Thymus (tissue), 11 donors: ENCODE measurements around the gene REXO5. TPM values are rescaled to one million over a fixed set of nuclear protein-coding genes. Genes with fewer than 3 reads are reported as not detected.
A peak's percentile ranks its signal among the peaks of the same experiment; 100 is the strongest.

ENCODE experiments used
- DNase-seq, 9 donors: peaks; one replicate each; pipeline ENCODE4 v3.0.0-alpha.2; 2013; ENCODE audit warnings: low spot score in 9 of 9, low read depth in 6 of 9, missing footprints in 1 of 9
- H3K27ac ChIP-seq, 2 donors: one replicate each; pipeline ENCODE4 v1.5.1; 2013; ENCODE audit warnings: control low read depth in 1 of 2, low read depth in 1 of 2, low read length in 1 of 2, mild to moderate bottlenecking in 1 of 2, moderate library complexity in 1 of 2
- H3K27me3 ChIP-seq, 2 donors: one replicate each; pipeline ENCODE4 v1.5.1; 2013; ENCODE audit warnings: low read length in 1 of 2; ENCODE audit not compliant: control insufficient read depth in 2 of 2, insufficient read depth in 1 of 2
- H3K36me3 ChIP-seq, 2 donors: one replicate each; pipeline ENCODE4 v1.5.1; 2013; ENCODE audit warnings: low read length in 1 of 2, mild to moderate bottlenecking in 1 of 2, moderate library complexity in 1 of 2; ENCODE audit not compliant: control insufficient read depth in 2 of 2, insufficient read depth in 2 of 2
- H3K4me1 ChIP-seq, 2 donors: one replicate each; pipeline ENCODE4 v1.5.1; 2013; ENCODE audit warnings: low read length in 2 of 2; ENCODE audit not compliant: control insufficient read depth in 2 of 2, insufficient read depth in 2 of 2
- H3K4me3 ChIP-seq, 2 donors: one replicate each; pipeline ENCODE4 v1.5.1; 2013; ENCODE audit warnings: low read length in 2 of 2, control low read depth in 1 of 2, mild to moderate bottlenecking in 1 of 2
- H3K9me3 ChIP-seq, 2 donors: one replicate each; pipeline ENCODE4 v1.5.1; 2013; ENCODE audit warnings: low read length in 1 of 2, mild to moderate bottlenecking in 1 of 2; ENCODE audit not compliant: control insufficient read depth in 2 of 2, insufficient read depth in 1 of 2
- WGBS: extraction: QIAGEN DNeasy Blood & Tissue Kit; methylation state at CpG from one replicate; pipeline ENCODE4 v1.1.7; 2013; 5-methylcytosine and 5-hydroxymethylcytosine counted together
- polyA plus RNA-seq: library from polyadenylated mRNA; stranded (reverse); fragments of 200-250 nt; gene quantifications from one replicate; pipeline ENCODE4 v1.2.3, GENCODE V29; 2013
- total RNA-seq: library from RNA; stranded (reverse); fragments of 120-200 nt; gene quantifications from one replicate; pipeline ENCODE4 v1.2.4, GENCODE V29; 2013
- donor health status: healthy.

Gene REXO5
- total and polyA plus RNA-seq, 2 donors = 3.7 to 11.1 TPM

DNA sequence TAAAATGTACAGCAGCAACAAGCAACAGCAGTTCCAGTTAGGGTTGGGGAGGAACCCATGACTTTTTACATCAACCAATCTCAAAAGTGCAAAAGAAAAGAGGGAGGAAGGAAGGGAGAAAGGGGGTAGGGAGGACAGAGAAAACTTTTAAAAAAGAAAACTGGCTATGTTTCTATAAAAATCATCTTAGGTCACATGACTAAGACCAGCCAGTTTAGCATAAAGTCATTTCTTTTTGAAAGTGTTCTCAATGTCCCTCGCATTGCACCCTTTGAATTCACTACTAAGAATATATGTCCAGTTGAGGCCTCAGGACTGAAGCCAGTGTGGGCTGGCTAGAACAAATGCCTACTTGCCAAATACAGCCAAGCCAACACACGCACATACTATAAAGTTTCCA lies 64.9 kb downstream of the REXO5 start:
- WGBS = 94% methylated on average over 2 of the region's 2 CpGs
- Histone ChIP-seq H3K27me3 (no peaks in the 10 kb centered on the region), H3K9me3 (no peaks in the 10 kb centered on the region), H3K4me1 (peaks cover 20 to 31% of the 10 kb centered on the region in 2 donors), H3K36me3 (no peaks in the 10 kb centered on the region), H3K27ac (no peak overlapping the region), H3K4me3 (no peak overlapping the region)
- no peak for DNase-seq

DNA sequence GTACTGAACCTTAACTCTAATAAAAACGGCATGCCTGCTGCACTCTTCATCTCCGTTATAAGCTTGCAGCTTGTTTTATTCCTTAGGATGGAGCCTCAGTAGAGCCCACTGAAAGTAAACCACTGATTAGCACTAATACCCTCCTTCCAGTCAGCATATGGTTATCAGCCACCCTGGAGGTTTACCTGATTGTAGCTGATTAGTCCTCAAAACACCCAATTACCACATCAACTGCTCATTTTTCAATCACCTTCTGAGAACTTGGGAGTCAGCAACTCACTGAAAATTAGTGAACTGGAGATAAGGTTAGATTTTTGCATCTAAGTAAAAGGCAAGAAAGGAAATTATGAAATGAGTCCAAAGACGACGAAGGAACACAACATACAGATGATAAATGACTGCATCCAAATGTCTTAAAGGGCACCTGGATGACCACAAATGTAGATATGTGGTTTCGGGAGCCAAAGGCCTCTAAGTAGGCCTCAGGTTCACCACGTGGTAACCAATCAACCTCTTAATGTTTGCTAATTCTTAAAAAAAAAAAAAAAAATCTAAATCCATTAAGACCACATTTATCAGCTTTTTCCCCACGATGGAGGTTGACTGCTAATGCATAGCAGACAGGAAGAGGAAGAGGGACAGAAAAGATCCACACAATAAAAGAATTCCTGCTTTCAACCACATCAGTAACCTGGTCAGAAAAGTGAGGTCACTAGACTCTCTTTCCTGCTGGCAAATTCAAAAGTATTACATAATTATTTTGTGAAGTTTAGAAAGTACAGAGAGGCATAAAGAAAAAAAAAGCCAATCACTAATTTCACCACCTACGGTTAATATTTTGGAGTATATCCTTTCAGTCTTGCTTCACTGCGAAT lies 65.9 kb downstream of the REXO5 start:
- H3K4me3 ChIP-seq = no peak overlapping the region
- no peaks in the 10 kb centered on the region for H3K9me3 ChIP-seq
- H3K36me3 ChIP-seq = no peaks in the 10 kb centered on the region
- no peak for DNase-seq
- WGBS = 58% methylated on average over 9 of the region's 9 CpGs
- no peaks in the 10 kb centered on the region for H3K27me3 ChIP-seq
- peaks cover 20 to 31% of the 10 kb centered on the region in 2 donors for H3K4me1 ChIP-seq
- no peak overlapping the region for H3K27ac ChIP-seq

DNA sequence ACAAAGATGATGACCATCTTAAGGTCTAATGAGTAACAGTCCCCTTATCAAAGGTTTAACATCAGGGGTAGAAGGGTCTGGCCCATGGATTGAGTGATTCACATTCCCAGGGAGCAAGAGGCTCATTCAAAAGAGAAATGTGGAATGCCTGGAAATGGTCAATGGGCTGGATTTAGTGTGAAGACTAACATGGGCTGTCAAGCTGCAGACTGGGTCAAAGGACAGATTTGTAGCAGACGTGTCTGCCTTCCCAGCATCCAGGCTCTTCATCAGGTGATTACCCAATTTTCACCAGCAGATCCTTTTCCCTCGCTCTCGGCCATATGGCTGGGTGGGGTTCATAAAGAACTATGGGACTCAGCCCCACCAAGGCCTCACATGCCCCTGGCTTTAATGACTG lies 67.0 kb downstream of the REXO5 start:
- no peaks in the 10 kb centered on the region for H3K27me3 ChIP-seq
- peaks cover 20 to 31% of the 10 kb centered on the region in 2 donors for H3K4me1 ChIP-seq
- H3K36me3 ChIP-seq = no peaks in the 10 kb centered on the region
- 98% methylated on average over 3 of the region's 3 CpGs for WGBS
- H3K27ac ChIP-seq = peak overlapping the region; percentile 58 to 64
- no peaks in the 10 kb centered on the region for H3K9me3 ChIP-seq
- H3K4me3 ChIP-seq = no peak overlapping the region
- DNase-seq = no peak

DNA sequence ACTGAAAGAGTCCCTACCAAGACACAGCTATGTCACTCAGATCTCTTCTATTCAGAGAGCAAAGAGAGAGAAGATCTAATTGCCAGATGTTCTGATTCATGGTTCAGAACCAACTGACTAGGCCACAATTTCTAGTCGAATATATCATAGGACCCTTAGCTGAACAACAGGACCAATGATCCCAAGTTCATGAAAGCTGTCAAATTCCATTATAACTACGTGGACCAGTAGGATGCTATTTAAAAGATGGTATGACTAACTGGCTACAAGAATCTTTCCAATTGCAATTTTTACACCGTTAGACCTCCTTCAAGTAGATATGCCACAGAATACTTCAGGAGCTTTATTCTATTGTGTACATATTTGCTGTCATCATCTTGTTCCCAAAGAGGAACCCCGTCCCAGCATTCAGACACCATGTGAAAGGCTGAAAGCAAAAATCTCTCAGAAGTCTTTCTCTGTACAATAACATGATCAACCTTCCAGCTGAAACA lies 67.8 kb downstream of the REXO5 start:
- Histone ChIP-seq H3K9me3 (no peaks in the 10 kb centered on the region), H3K27me3 (no peaks in the 10 kb centered on the region), H3K36me3 (no peaks in the 10 kb centered on the region), H3K4me1 (peaks cover 20 to 31% of the 10 kb centered on the region in 2 donors), H3K4me3 (no peak overlapping the region), H3K27ac (peak overlapping the region; percentile 54 to 58)
- DNase-seq = peak in 2 of 9 donors; percentile 18 to 21
- WGBS = 64% methylated on average over 4 of the region's 4 CpGs

DNA sequence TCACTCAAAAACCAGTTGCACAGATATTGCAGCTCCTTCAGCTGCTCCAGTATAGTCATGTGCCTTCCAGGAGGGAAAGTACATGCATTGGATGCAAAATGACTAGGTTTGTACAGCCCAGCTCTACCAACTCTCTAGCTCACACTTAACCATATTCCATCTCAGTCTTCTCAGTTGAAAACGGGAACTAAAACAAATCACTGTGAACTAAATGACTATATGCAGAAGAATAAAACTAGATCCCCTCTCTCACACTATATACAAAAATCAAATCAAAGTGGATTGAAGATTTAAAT lies 69.0 kb downstream of the REXO5 start:
- 96% methylated on average over 1 of the region's 1 CpG for WGBS
- H3K36me3 ChIP-seq = no peaks in the 10 kb centered on the region
- no peak for DNase-seq
- peak overlapping the region in 1 of 2 donors; percentile 25 for H3K27ac ChIP-seq
- H3K27me3 ChIP-seq = no peaks in the 10 kb centered on the region
- no peaks in the 10 kb centered on the region for H3K9me3 ChIP-seq
- peaks cover 20 to 31% of the 10 kb centered on the region in 2 donors for H3K4me1 ChIP-seq
- no peak overlapping the region for H3K4me3 ChIP-seq

DNA sequence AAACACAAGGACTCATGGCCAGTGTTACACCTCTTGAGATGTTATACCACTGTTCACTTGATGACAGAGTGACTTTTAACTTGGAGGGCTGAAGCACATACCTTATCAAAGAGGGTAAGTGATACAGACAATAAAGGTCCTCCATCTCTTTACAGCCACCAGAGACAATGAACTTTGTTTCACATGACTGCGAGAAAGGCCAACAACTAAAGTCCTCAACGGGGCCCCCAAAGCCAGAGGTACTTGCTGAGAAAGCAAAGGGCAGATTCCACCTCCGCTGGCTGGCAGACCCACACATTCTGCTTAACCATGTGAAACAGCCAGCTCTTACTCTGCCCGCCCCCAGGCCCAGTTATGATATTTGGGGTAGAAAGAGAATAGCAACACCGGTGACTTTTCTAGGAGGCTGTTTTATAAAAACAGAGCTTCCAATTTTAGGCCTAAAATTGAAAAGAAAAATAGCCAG lies 72.4 kb downstream of the REXO5 start:
- Histone ChIP-seq H3K36me3 (no peaks in the 10 kb centered on the region), H3K4me1 (peaks cover 15 to 18% of the 10 kb centered on the region in 2 donors), H3K9me3 (no peaks in the 10 kb centered on the region), H3K27ac (no peak overlapping the region), H3K4me3 (no peak overlapping the region), H3K27me3 (no peaks in the 10 kb centered on the region)
- no peak for DNase-seq
- WGBS = 92% methylated on average over 5 of the region's 5 CpGs

DNA sequence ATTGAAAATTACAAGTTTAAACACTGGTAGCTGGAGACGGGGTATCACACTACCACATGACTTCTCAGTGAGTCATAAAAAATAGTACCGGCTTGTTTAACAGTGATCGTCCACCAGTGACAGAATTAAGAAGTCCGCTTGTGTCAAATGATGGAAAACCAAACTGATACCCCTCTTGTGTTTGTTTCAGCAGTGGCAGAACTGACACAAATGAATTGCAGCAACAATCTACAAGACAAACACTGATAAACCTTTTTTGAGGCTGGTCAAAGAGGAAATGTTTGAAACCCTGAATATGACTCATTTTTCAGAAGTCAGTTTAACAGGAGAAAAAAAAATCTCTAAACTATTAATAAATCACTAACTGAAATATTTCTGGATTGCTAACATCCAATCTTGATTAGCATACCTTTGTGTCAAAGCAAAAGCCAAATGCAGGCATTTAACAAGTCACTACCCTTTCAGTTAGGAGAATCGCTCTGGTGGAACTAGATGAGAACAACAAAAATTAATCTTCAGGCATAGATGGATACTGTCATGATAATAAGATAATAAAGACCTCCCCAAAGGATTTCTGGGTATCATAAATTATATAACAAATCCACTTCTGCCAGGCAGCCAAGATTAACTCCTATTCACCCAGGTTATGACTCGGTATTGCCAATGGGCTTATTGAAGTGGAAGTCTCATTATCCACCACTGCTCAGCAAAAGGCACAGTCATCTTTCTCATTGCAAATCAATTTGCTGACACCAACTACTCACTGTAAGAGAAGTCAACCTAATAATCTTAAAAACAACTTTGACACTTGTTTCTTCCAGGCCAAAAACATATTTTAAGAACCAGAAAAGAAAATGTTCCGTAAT lies 73.1 kb downstream of the REXO5 start:
- 92% methylated on average over 7 of the region's 7 CpGs for WGBS
- H3K4me3 ChIP-seq = no peak overlapping the region
- H3K4me1 ChIP-seq = peaks cover 11 to 12% of the 10 kb centered on the region in 2 donors
- no peak for DNase-seq
- no peaks in the 10 kb centered on the region for H3K36me3 ChIP-seq
- no peaks in the 10 kb centered on the region for H3K27me3 ChIP-seq
- peak overlapping the region in 1 of 2 donors; percentile 31 for H3K27ac ChIP-seq
- H3K9me3 ChIP-seq = no peaks in the 10 kb centered on the region

DNA sequence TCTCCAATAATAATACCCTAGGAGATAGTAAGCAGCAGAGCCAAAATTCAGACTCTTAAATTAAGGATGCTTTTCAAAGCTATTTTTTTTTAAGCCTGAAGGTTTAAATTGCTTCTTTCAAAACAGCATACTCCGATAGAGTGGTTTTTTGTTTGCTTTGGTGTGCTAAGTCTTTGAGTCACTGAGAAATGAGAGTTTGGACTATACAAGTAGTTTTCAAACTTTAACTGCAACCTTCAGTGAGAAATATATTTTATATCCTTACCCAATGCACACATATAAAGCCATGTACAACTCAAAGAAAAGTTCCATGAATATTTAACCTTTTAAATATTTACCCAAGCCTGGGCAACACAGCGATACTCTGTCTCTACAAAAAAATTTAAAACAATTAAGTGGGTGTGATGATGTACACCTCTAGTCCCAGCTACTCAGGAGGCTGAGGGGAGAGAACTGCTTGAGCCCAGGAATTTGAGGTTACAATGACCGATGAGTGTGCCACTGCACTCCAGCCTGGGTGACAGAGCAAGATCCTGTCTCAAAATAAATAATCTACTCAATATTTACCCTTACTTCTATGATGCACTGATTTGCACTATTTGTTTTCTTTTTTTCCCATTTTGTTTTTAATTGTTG lies 74.7 kb downstream of the REXO5 start:
- Histone ChIP-seq H3K4me1 (peaks cover 0 to 5% of the 10 kb centered on the region in 2 donors), H3K27me3 (no peaks in the 10 kb centered on the region), H3K27ac (no peak overlapping the region), H3K4me3 (no peak overlapping the region), H3K9me3 (no peaks in the 10 kb centered on the region), H3K36me3 (no peaks in the 10 kb centered on the region)
- WGBS = 97% methylated on average over 3 of the region's 3 CpGs
- DNase-seq = no peak
